Central memory CD8-positive, alpha-beta T cell (primary cell): ENCODE results near the gene GUCY2D.

ENCODE experiments used
- ATAC-seq: fragments of 150-1000 bp; cut with Tn5 transposase; replicated peaks from 2 replicates; pipeline ENCODE4 v1.10.0; 2022; ENCODE audit warnings: mild to moderate bottlenecking, moderate FRiP score, moderate number of reproducible peaks; ENCODE audit not compliant: poor library complexity, severe bottlenecking; ENCODE audit errors: extremely low read depth
- DNase-seq, 2 donors: peaks; one replicate each; pipeline ENCODE4 v3.0.0; 2021; ENCODE audit warnings: low spot score in 2 of 2
- H3K27ac Mint-ChIP-seq: one replicate; pipeline ENCODE4 v1.8.0; 2022; ENCODE audit warnings: low read depth, mild to moderate bottlenecking, moderate library complexity, mixed read lengths
- H3K27me3 Mint-ChIP-seq: one replicate; pipeline ENCODE4 v1.8.0; 2022; ENCODE audit warnings: mixed read lengths
- H3K36me3 Mint-ChIP-seq: one replicate; pipeline ENCODE4 v1.8.0; 2022; ENCODE audit warnings: mild to moderate bottlenecking, moderate library complexity, mixed read lengths; ENCODE audit not compliant: insufficient read depth
- H3K4me1 Mint-ChIP-seq: one replicate; pipeline ENCODE4 v1.8.0; 2022; ENCODE audit warnings: mixed read lengths
- H3K4me3 Mint-ChIP-seq: one replicate; pipeline ENCODE4 v1.8.0; 2022; ENCODE audit warnings: mild to moderate bottlenecking, moderate library complexity, mixed read lengths
- H3K9me3 Mint-ChIP-seq: one replicate; pipeline ENCODE4 v1.8.0; 2022; ENCODE audit warnings: mixed read lengths

GUCY2D gene

GRCh38 chr17:7997186-7997585 lies 5.2 kb upstream of the GUCY2D start:
- Mint-ChIP-seq H3K9me3 (no peaks in the 10 kb centered on the region), H3K4me1 (peaks cover 5% of the 10 kb centered on the region), H3K36me3 (no peaks in the 10 kb centered on the region), H3K4me3 (no peak overlapping the region), H3K27ac (no peak overlapping the region), H3K27me3 (peaks cover 45% of the 10 kb centered on the region)
- peak; percentile 40 for ATAC-seq
- no peak for DNase-seq

DNA sequence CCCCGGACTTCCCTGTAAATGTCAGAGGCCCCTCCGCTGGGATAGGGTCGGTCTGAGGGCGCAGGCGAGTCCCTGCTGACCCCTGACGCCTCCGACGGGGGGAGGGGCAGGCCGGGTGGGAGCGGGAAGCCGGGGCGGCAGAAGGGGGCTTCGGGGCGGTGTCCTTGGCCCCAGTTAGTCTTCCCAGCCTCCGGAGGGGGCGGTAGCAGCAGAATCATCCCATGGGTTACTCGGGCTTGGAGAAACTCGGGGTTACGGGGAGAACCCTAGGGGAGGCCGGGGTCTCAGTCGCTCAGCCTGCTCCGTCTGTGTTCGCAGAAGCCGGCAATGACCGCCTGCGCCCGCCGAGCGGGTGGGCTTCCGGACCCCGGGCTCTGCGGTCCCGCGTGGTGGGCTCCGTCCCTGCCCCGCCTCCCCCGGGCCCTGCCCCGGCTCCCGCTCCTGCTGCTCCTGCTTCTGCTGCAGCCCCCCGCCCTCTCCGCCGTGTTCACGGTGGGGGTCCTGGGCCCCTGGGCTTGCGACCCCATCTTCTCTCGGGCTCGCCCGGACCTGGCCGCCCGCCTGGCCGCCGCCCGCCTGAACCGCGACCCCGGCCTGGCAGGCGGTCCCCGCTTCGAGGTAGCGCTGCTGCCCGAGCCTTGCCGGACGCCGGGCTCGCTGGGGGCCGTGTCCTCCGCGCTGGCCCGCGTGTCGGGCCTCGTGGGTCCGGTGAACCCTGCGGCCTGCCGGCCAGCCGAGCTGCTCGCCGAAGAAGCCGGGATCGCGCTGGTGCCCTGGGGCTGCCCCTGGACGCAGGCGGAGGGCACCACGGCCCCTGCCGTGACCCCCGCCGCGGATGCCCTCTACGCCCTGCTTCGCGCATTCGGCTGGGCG lies 542 bp downstream of the GUCY2D start:
- no peak for DNase-seq
- no peak for ATAC-seq
- no peak overlapping the region for H3K4me3 Mint-ChIP-seq
- no peaks in the 10 kb centered on the region for H3K36me3 Mint-ChIP-seq
- H3K27ac Mint-ChIP-seq, result no peak overlapping the region
- peaks cover 7% of the 10 kb centered on the region for H3K4me1 Mint-ChIP-seq
- no peaks in the 10 kb centered on the region for H3K9me3 Mint-ChIP-seq
- peaks cover 82% of the 10 kb centered on the region for H3K27me3 Mint-ChIP-seq

DNA sequence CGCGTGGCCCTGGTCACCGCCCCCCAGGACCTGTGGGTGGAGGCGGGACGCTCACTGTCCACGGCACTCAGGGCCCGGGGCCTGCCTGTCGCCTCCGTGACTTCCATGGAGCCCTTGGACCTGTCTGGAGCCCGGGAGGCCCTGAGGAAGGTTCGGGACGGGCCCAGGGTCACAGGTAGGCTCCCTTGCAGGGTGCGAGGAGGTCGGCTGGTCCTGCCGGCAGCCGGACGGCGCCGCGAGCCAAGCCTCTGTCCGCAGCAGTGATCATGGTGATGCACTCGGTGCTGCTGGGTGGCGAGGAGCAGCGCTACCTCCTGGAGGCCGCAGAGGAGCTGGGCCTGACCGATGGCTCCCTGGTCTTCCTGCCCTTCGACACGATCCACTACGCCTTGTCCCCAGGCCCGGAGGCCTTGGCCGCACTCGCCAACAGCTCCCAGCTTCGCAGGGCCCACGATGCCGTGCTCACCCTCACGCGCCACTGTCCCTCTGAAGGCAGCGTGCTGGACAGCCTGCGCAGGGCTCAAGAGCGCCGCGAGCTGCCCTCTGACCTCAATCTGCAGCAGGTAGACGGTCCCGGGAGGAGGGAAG lies 1.3 kb downstream of the GUCY2D start:
- Mint-ChIP-seq H3K9me3 (no peaks in the 10 kb centered on the region), H3K4me3 (no peak overlapping the region), H3K36me3 (no peaks in the 10 kb centered on the region), H3K4me1 (peaks cover 7% of the 10 kb centered on the region), H3K27ac (no peak overlapping the region), H3K27me3 (peaks cover 81% of the 10 kb centered on the region)
- ATAC-seq (no peak), DNase-seq (no peak)

DNA sequence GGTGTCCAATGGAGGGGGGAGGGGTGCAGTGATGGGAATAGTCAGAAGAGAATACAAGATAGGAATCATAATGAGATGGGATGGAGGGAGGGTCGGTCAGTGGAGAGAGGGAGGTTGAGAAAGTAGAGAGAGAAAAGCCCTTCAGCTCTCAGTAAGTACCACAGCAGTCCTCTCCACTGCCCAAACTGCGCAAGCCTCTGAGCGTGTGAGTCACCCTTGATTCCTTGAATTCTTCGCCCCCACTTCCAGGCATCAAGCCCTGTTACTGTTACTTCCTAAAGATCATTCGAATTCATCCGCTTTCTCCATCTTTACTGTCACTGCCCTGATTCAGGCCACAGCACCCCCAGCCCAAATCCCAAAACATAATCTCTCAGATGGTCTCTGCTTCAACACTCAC lies 2.5 kb downstream of the GUCY2D start:
- Mint-ChIP-seq H3K4me1 (peaks cover 7% of the 10 kb centered on the region), H3K9me3 (no peaks in the 10 kb centered on the region), H3K27me3 (peaks cover 74% of the 10 kb centered on the region), H3K4me3 (no peak overlapping the region), H3K27ac (no peak overlapping the region), H3K36me3 (no peaks in the 10 kb centered on the region)
- DNase-seq, result no peak
- ATAC-seq, result no peak

DNA sequence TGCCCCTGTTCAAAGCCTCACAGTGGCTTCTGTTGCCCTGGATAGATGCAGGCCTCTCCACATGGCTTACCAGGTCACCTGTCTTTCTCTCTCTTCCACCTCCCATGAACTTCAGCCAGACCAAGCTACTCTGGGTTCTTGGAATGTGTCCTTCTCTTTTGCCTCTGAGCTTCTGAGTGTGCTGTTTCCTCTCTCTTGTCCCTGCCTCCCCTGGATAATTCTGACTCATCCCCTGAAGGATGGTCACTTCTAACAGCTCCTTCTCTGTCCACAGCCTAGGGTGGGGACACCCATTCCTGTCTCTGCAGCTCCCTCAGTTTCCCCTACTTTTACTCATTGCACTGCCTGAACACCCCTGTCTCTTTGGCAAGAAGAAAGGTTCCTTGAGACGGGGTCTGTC lies 2.9 kb downstream of the GUCY2D start:
- ATAC-seq (no peak), DNase-seq (no peak)
- no peaks in the 10 kb centered on the region for H3K9me3 Mint-ChIP-seq
- no peaks in the 10 kb centered on the region for H3K36me3 Mint-ChIP-seq
- peaks cover 69% of the 10 kb centered on the region for H3K27me3 Mint-ChIP-seq
- no peak overlapping the region for H3K27ac Mint-ChIP-seq
- H3K4me3 Mint-ChIP-seq, result no peak overlapping the region
- H3K4me1 Mint-ChIP-seq, result peaks cover 7% of the 10 kb centered on the region

DNA sequence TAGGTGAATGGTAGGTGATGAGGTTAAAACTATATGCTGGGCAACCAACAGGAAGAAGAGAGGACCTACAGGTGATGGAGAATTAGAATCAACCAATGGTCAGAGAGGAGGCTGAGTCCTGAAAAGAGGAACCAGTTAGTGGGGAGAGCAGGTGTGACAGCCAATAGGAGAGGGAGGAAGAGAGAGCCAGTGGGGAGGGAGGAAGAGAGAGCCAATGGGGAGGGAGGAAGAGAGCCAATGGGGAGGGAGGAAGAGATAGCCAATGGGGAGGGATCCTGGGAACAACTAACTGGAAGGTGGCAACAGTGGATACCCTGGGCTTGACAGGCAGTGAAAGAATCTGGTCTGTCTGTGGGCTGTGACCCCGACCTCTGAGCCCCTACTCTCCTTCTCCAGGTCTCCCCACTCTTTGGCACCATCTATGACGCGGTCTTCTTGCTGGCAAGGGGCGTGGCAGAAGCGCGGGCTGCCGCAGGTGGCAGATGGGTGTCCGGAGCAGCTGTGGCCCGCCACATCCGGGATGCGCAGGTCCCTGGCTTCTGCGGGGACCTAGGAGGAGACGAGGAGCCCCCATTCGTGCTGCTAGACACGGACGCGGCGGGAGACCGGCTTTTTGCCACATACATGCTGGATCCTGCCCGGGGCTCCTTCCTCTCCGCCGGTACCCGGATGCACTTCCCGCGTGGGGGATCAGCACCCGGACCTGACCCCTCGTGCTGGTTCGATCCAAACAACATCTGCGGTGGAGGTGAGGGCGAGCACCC lies 3.7 kb downstream of the GUCY2D start:
- ATAC-seq, result no peak
- H3K27ac Mint-ChIP-seq, result no peak overlapping the region
- H3K36me3 Mint-ChIP-seq, result no peaks in the 10 kb centered on the region
- H3K27me3 Mint-ChIP-seq, result peaks cover 61% of the 10 kb centered on the region
- no peak overlapping the region for H3K4me3 Mint-ChIP-seq
- no peaks in the 10 kb centered on the region for H3K9me3 Mint-ChIP-seq
- peaks cover 7% of the 10 kb centered on the region for H3K4me1 Mint-ChIP-seq
- no peak for DNase-seq

DNA sequence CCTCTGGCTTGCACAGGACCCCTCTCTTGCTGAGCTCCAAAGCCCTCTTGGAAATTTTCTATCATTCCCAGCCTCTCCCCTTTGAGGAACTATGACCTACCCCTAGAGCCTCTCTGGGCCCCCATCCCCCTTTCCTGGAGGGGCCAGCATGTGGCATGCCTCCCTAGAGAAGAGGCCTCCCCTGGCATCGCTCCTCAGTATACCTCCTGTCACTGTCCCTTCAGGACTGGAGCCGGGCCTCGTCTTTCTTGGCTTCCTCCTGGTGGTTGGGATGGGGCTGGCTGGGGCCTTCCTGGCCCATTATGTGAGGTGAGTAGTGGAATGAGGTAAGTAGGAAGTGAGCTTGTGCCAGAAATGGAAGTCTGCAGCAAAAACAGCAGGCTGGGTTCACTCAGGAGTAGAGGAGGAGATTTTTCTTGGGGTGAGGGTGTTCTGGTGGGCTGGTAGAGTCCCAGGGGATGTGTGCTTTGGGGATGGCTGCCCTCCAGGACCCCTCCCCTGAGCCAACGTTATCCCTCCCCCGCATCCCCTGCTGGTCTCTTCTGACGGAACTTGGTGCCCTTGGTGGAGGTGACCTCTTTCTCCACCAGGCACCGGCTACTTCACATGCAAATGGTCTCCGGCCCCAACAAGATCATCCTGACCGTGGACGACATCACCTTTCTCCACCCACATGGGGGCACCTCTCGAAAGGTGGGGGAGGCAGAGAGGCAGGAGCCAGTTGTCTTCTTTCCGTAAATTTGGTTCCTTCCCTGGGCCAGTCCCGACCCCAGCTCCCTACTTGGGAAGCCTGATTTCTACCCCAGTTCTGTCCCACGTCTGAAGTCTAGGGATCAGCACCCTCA lies 4.6 kb downstream of the GUCY2D start:
- Mint-ChIP-seq H3K36me3 (no peaks in the 10 kb centered on the region), H3K4me1 (peaks cover 3% of the 10 kb centered on the region), H3K4me3 (no peak overlapping the region), H3K9me3 (no peaks in the 10 kb centered on the region), H3K27me3 (peaks cover 52% of the 10 kb centered on the region), H3K27ac (no peak overlapping the region)
- ATAC-seq, result no peak
- no peak for DNase-seq

DNA sequence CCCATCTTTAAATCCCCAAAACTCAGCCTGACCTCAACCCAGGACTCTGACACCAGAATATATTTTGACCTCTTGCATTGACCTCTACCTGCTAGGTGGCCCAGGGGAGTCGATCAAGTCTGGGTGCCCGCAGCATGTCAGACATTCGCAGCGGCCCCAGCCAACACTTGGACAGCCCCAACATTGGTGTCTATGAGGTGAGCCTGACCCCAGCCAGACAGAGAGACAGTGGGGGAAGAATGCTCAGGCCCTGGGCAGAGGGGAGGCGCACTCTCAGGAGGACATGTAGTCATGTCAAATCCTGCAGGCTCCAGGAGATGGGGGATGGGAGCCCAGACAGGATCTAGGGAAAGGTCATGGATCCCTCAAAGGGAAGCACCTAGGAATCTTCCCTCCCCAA lies 5.4 kb downstream of the GUCY2D start:
- DNase-seq (no peak), ATAC-seq (no peak)
- no peaks in the 10 kb centered on the region for H3K36me3 Mint-ChIP-seq
- H3K27me3 Mint-ChIP-seq, result peaks cover 46% of the 10 kb centered on the region
- H3K27ac Mint-ChIP-seq, result no peak overlapping the region
- no peaks in the 10 kb centered on the region for H3K9me3 Mint-ChIP-seq
- H3K4me3 Mint-ChIP-seq, result no peak overlapping the region
- H3K4me1 Mint-ChIP-seq, result no peaks in the 10 kb centered on the region

DNA sequence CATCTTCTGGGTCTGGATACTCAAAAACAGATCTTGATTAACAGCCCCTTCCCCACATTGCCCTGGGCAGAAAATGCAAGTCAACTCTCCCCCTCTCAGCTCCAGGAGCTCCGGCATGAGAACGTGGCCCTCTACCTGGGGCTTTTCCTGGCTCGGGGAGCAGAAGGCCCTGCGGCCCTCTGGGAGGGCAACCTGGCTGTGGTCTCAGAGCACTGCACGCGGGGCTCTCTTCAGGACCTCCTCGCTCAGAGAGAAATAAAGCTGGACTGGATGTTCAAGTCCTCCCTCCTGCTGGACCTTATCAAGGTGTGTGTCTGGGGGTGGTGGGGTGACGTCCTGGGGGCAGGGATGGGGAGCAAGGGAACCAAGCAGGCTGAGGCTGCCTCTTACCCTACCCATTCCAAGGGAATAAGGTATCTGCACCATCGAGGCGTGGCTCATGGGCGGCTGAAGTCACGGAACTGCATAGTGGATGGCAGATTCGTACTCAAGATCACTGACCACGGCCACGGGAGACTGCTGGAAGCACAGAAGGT lies 9.7 kb downstream of the GUCY2D start:
- Mint-ChIP-seq H3K27ac (no peak overlapping the region), H3K27me3 (peaks cover 46% of the 10 kb centered on the region), H3K9me3 (no peaks in the 10 kb centered on the region), H3K36me3 (no peaks in the 10 kb centered on the region), H3K4me3 (no peak overlapping the region), H3K4me1 (peaks cover 12% of the 10 kb centered on the region)
- ATAC-seq (no peak), DNase-seq (no peak)

DNA sequence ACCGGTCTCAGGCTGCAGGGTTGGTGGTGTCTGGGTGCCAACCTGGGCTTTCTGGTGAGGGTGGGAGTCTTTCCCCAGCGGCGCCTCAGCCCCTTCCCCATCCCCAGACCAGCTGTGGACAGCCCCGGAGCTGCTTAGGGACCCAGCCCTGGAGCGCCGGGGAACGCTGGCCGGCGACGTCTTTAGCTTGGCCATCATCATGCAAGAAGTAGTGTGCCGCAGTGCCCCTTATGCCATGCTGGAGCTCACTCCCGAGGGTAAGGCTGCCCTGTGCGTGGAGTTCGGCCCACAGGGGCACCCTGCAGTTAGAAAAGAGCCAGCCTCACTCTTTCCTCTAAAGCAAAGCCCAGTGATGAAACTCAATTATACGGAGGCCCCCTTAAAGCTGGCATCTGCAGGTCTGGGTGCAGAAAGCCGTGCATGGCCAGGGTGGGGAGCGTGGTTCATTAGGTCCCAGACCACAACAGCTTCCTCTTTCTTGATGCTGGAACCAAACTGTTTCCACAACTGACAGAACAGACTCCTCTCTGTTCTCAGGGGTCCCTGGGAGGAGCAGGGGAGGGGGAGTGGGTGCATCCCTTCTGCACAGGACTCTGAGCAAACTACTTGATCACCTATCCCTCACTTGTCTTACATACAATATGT lies 10.7 kb downstream of the GUCY2D start:
- Mint-ChIP-seq H3K27ac (no peak overlapping the region), H3K4me1 (peaks cover 12% of the 10 kb centered on the region), H3K27me3 (peaks cover 39% of the 10 kb centered on the region), H3K36me3 (no peaks in the 10 kb centered on the region), H3K9me3 (no peaks in the 10 kb centered on the region), H3K4me3 (no peak overlapping the region)
- no peak for DNase-seq
- no peak for ATAC-seq

DNA sequence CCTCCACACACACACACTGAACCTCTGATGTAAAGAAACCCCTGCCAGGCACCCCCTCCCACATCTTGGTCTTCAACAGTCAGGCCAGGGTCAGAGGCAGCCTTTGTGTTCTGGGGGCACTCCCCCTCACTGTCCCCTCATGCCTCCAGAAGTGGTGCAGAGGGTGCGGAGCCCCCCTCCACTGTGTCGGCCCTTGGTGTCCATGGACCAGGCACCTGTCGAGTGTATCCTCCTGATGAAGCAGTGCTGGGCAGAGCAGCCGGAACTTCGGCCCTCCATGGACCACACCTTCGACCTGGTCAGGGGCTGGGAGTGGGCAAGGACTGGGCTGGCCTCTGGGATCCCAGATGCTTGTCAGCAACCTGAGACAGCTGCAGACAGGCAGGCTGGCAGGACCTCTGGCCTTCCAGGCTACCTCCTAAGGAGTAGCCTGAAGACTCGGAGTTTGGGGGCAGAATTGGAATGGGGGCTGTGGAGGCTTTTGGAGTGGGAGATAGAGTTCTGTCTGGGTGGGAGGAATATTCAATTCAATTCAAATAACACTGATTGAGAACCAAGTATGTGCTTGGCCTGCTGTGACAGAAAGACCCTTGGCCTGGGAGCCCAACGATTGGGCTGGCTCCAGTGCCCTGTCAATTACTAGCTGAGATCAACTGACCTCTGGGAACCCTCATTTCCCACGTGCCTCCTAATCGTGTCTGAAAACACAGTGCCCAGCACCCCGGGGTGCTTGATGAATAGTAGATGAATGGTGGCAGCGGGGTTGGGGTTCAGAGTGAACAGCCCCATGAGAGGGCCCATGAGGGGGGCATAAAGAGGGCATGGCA lies 11.5 kb downstream of the GUCY2D start:
- H3K27me3 Mint-ChIP-seq, result peaks cover 46% of the 10 kb centered on the region
- DNase-seq (no peak), ATAC-seq (no peak)
- H3K9me3 Mint-ChIP-seq, result no peaks in the 10 kb centered on the region
- H3K36me3 Mint-ChIP-seq, result no peaks in the 10 kb centered on the region
- peaks cover 12% of the 10 kb centered on the region for H3K4me1 Mint-ChIP-seq
- no peak overlapping the region for H3K27ac Mint-ChIP-seq
- H3K4me3 Mint-ChIP-seq, result no peak overlapping the region
